IPS-18c (cell line): Measurements from ENCODE around the gene COPB1.

Experiments
- H3K4me3 ChIP-seq: 2 replicates; pipeline ENCODE4 v1.7.0; 2013; ENCODE audit warnings: low read depth, mild to moderate bottlenecking, low read length, moderate library complexity; ENCODE audit not compliant: insufficient read depth
- H3K9me3 ChIP-seq: one replicate; pipeline ENCODE4 v1.6.1; 2013; ENCODE audit warnings: mild to moderate bottlenecking, low read length, moderate library complexity; ENCODE audit not compliant: control insufficient read depth, insufficient read depth

COPB1 gene

DNA sequence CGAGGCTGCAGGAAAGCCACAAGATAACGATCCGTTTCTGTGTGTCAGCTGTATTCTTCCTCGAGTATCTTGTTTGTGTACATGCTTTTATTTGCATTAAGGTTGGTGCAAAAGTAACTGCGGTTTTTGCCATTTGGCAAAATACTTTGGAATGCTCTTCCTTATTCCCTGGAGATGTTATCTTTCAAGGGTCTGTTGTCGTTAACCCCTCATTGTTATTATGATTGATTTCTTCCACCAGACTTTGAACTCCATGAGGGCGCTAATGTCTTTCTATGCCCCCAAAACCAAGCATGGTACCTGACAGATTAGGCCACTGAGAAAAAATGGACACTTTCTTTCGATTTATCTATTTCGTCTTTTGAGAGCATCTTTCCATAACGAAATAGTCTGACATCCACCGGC is 21.1 kb upstream of the COPB1 start:
- Histone ChIP-seq H3K4me3 (peak overlapping the region; percentile 98), H3K9me3 (no peaks in the 10 kb centered on the region)

DNA sequence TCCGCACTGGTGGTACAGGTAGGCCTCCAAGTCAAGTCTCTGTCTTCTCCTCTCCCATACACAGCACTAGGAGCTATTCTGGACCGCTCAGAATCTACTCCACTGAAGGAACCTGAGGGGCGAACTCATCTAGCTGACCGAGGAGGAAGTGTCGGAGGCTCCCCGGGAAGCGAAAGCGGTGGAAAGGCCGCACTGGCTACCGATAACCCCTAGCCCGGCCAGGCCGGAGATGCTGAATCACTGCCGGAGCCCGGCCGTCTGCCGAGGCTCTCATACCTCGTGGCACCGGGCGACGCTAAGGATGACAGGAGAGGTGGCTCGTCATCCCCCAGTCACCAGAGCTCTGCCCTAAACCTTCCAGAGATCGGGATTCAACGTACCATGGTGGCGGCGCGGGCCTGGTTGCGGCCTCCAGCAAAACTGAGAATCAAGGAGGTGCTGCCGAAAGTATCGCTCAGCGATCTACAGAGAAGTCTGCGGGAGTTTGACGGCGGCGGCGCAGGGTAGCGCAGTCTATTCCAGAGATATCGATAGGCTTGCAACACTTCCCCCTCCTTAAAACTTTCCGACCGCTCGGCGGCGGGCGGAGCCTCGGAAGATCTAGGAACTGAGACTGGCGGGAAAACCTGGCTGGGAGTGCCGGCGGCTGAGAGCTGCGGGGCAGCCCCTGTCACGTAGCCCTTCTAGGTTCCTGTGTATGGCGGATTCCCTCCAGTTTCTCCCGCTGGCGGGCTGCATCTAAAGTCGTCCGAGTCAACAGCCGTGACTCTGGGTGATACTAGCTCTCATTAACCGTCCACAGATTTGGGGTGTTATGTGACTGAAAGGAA is 20.5 kb upstream of the COPB1 start, which contains the start of gene PSMA1:
TSS of gene PSMA1 (minus strand) at position 470 of the 830 bp plus-strand sequence. CDS start at position 383, 87 bp downstream.
- H3K9me3 ChIP-seq = no peaks in the 10 kb centered on the region
- H3K4me3 ChIP-seq = peak within 1 kb of the TSS; percentile 98

DNA sequence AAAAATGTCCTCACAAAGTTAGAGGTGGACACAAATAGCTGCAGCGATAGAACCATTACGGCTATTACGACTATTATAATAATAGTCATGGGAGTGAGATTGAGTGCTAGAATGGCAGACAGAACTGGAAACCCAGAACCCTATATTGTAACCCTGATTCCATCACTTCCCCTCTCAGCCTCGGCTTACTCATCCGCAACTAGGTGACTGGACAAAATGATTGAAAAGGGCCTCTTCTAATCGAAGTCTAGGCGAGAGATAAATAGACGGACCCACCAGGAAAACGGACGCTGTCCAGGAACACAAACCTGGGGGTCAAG is 19.9 kb upstream of the COPB1 start:
- peak overlapping the region; percentile 98 for H3K4me3 ChIP-seq
- no peaks in the 10 kb centered on the region for H3K9me3 ChIP-seq

DNA sequence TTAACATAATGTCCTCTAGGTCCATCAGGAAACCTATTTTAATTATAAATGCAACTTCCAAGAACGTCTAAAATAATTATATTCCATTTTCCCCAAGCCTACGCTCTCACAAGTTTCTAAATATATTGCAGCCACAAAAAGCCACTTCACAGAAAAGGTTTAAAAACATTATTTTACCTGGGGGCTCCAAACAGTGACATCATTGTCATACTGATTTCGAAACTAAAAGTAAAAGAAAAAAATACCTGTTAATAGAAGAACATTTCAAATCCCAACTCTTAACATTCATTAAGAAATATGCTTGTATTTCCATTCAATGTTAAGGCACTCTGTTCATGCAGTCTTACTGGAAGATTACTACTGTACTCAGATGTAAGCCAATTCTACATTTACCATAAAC is 19.2 kb upstream of the COPB1 start:
- 0 out of 2 replicates have a peak overlapping the region, but pooled peaks have one; percentile 98 for H3K4me3 ChIP-seq
- H3K9me3 ChIP-seq = no peaks in the 10 kb centered on the region

- H3K4me3 ChIP-seq = no peak overlapping the region
Observed at GRCh38 chr11:14513800-14514199, 14.2 kb upstream of the COPB1 start.

DNA sequence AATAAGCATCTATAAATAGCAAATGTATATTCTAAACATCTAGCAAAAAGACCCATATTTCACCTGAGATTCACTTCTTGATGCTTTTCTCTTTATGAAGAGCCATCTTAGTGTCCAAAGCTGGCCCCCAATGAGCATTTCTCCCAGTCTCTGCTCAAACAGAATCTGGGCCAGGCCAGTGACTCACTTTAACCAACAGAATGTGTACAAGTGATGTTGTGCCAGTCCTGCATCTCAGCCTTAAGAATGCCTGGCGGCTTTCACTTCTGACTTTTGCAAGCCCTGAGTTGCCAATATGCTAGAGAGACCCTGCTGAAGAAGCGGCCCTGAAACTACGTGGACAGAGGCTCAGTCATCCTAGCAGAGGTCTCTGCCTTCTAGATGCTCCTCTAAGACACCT is 6.9 kb upstream of the COPB1 start:
- H3K4me3 ChIP-seq = no peak overlapping the region
- H3K9me3 ChIP-seq = no peaks in the 10 kb centered on the region

More at GRCh38 chr11:14513800-14514199, 14.2 kb upstream of the COPB1 start:
- H3K9me3 ChIP-seq = no peaks in the 10 kb centered on the region

- Histone ChIP-seq H3K9me3 (no peaks in the 10 kb centered on the region), H3K4me3 (no peak overlapping the region)
Observed at GRCh38 chr11:14503023-14503422, 3.4 kb upstream of the COPB1 start.

GRCh38 chr11:14502039-14502438 is 2.4 kb upstream of the COPB1 start:
- H3K4me3 ChIP-seq = no peak overlapping the region
- no peaks in the 10 kb centered on the region for H3K9me3 ChIP-seq

DNA sequence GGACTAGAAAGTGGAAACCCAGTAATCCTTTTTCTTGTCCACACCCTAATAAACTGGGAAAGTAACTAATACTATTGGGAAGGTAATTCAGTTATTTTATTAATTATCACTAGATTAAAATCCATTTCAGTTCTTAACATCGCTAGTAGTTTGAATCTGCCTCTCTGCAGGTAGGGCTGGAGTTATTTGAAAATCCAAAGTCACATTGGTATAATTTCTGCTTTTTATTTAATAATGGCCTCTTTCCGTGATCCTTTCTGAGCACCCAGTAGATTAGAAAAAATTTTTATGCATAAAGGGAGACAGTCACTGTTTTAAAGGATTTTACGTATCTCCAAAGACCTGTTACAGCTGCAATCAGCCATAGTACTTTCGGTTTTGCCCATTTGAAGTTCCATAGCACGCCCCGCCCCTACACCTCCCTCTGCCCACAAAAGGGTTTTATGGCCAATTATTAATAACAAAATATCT is 605 bp upstream of the COPB1 start:
- Histone ChIP-seq H3K9me3 (no peaks in the 10 kb centered on the region), H3K4me3 (peak overlapping the region; percentile 90)

GRCh38 chr11:14499178-14499559 is 442 bp downstream of the COPB1 start:
- Histone ChIP-seq H3K4me3 (peak overlapping the region; percentile 90), H3K9me3 (no peaks in the 10 kb centered on the region)

GRCh38 chr11:14480716-14481115 is 18.9 kb downstream of the COPB1 start:
- no peak overlapping the region for H3K4me3 ChIP-seq

DNA sequence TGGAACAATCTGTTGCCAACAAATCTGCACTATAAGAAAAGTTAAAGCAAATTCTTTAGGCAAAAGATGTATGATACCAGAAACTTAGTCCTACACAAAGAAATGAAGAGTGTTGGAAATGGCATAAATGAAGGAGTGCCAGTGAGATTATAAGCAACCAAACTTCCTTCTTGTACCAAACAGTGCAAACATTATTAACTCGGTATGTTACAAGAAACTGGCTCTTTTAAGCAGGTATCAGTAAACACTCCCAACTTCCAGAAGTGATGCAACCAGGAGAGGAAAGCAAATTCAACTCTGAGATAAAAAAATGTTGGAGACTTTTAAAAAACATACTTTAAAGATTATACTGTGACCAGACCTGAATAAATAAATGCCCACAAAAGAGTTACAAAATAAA is 28.5 kb downstream of the COPB1 start:
- no peaks in the 10 kb centered on the region for H3K9me3 ChIP-seq
- H3K4me3 ChIP-seq = no peak overlapping the region

More at GRCh38 chr11:14480716-14481115, 18.9 kb downstream of the COPB1 start:
- H3K9me3 ChIP-seq = no peaks in the 10 kb centered on the region

DNA sequence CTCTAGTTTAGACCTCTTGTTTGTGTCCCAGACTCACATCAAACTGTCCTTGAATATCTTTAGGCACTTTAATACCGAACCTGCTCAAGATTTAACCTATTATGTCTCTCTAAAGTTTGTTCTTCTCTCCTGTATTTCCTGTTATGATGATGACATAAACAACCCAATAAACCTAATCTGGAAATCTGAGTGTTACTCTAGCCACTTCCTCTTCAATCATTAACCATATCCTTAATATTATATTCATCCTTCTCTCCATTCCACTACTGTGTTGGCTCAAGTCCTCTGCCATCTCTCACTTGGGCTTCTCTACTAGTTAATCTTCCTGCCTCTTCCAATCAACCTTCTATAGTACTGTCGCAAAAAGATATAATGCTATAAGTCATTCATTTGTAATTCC is 36.0 kb downstream of the COPB1 start:
- no peak overlapping the region for H3K4me3 ChIP-seq
- H3K9me3 ChIP-seq = no peaks in the 10 kb centered on the region

DNA sequence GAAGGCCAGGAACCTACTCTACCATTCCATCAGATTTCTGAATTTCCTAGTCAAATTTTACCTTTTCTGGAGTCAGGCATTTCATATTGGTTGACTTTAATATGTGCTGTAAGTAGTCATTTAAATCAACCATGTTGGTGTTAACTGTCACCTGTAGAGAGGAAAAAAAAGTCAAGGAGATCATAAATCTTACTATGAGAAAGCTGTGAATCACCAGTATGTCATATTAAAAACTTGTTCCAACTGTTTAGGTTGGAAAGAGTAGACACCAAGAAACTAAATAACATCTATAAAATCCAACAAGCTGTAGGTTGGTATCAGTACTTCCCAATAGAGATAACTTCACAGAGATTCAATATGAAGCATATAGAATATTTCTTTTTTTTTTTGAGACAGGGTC is 39.5 kb downstream of the COPB1 start:
- H3K9me3 ChIP-seq = no peaks in the 10 kb centered on the region
- H3K4me3 ChIP-seq = no peak overlapping the region

DNA sequence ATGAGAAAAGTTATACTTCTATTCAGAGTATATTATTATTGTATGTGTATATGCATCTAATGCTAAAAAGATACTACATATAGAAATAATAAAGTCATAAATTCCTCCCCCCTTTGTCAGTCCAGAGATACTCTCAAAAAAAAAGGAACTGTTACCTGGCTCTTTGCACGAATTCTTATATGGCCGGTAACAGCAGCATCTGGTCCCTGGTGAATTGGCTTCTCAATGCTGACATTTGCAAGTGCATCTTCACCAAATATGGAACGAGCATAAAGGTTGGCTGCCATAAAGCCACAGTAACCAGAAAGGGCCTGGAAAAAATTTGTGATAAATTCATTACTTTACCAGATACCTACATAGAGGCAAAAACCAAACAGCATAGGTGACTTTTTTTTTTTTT is 41.2 kb downstream of the COPB1 start:
- Histone ChIP-seq H3K4me3 (no peak overlapping the region), H3K9me3 (no peaks in the 10 kb centered on the region)

- Histone ChIP-seq H3K9me3 (no peaks in the 10 kb centered on the region), H3K4me3 (no peak overlapping the region)
Observed at GRCh38 chr11:14455648-14456430, 43.8 kb downstream of the COPB1 start.

DNA sequence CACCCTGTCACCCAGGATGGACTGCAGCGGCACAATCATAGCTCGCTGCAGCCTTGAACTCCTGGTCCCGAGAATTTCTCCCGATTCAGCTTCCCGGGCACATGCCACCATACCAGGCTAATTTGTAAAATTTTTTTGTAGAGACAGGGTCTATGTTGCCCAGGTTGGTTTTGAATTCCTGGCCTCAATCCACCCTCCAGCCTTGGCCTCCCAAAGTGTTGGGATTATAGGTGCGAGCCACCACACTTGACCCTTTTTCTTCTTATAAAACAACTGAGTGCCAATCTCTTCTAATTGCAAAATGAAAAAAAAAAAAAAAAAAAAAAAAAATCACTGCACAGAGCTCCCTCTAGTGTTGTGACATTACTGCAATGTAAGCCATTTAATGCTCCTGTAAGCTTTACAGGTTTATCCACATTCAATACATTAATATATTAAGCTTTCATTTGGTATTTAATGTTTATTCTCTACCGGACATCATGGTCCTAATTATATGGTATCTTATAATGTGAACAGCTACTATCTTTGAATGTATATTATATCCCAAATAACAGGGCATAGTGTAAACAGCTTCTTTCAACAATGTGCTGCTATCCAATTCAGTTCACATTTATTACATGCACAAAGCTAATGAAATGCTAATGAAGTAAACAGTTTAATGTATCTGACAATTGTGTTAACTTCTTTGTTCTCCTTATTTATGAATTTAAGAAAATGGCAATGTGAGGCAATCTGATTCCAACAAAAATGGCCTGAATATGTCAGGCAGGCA is 44.6 kb downstream of the COPB1 start:
- Histone ChIP-seq H3K4me3 (no peak overlapping the region), H3K9me3 (no peaks in the 10 kb centered on the region)
